Sigmoid colon (tissue), 4 donors: ENCODE results near the gene CEPT1.

ENCODE experiments used
- EP300 ChIP-seq, 4 donors: sonication (generic); formaldehyde crosslinking; IDR thresholded peaks; one replicate each; pipeline ENCODE4 v1.6.1; 2017; ENCODE audit warnings: antibody characterized with exemption in 4 of 4
- POLR2A ChIP-seq, 2 donors: fragments of 450-650 bp; IDR thresholded peaks; one replicate each; pipeline ENCODE4 v1.6.1; 2016; ENCODE audit warnings: antibody characterized with exemption in 2 of 2, mild to moderate bottlenecking in 2 of 2, moderate library complexity in 2 of 2
- POLR2AphosphoS5 ChIP-seq, 4 donors: sonication (generic); formaldehyde crosslinking; IDR thresholded peaks; one replicate each; pipeline ENCODE4 v1.6.1; 2017; ENCODE audit warnings: antibody characterized with exemption in 4 of 4
- TF ChIP-seq, protein P1 (sequence below), 4 experiments: fragments of 450-650 bp in 3 of 4; fragments of 200-600 bp in 1 of 4; IDR thresholded peaks; one replicate each; pipeline ENCODE4 v1.5.1; 2016 to 2019; ENCODE audit warnings: antibody characterized with exemption in 4 of 4, mild to moderate bottlenecking in 3 of 4, moderate library complexity in 2 of 4

DNA sequence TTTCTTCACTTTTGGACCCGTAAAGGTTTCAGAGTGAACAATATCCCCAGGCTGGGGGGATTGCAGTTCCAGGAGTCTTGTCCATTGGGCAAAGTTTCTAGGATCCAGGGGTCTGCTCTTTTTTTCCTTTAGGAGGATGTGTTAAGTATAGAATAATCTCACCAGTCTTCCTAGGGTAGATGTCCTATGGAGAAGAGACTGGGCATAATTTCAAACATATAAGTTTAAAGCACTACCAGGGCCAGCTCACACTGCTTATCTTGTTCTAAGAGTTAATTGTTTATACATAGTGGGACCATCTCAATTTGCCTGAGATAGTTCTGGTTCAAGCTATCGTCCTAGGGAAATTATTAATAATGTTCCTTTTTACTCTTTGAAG is 88.7 kb downstream of the CEPT1 start:
- TF ChIP-seq, protein P1, sequence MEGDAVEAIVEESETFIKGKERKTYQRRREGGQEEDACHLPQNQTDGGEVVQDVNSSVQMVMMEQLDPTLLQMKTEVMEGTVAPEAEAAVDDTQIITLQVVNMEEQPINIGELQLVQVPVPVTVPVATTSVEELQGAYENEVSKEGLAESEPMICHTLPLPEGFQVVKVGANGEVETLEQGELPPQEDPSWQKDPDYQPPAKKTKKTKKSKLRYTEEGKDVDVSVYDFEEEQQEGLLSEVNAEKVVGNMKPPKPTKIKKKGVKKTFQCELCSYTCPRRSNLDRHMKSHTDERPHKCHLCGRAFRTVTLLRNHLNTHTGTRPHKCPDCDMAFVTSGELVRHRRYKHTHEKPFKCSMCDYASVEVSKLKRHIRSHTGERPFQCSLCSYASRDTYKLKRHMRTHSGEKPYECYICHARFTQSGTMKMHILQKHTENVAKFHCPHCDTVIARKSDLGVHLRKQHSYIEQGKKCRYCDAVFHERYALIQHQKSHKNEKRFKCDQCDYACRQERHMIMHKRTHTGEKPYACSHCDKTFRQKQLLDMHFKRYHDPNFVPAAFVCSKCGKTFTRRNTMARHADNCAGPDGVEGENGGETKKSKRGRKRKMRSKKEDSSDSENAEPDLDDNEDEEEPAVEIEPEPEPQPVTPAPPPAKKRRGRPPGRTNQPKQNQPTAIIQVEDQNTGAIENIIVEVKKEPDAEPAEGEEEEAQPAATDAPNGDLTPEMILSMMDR (IDR thresholded peaks at IDR 0.05) = no peak
- no peak for TF ChIP-seq POLR2AphosphoS5 (IDR thresholded peaks at IDR 0.05)
- no peak for TF ChIP-seq EP300 (IDR thresholded peaks at IDR 0.05)
- TF ChIP-seq POLR2A (IDR thresholded peaks at IDR 0.05) = no peak
